Liver (tissue), 3 donors: ENCODE results near the gene COG2.

ENCODE experiments used
- ATF3 ChIP-seq: IDR thresholded peaks from 2 replicates; pipeline ENCODE4 v1.6.1; 2016; ENCODE audit warnings: antibody characterized with exemption
- CTCF ChIP-seq: fragments of 150-350 bp; IDR thresholded peaks from 2 replicates; pipeline ENCODE4 v1.5.1; 2017; ENCODE audit warnings: improper control_type of control experiment, low read depth, low read length; ENCODE audit not compliant: missing input control
- HNF4G ChIP-seq: IDR thresholded peaks from 2 replicates; pipeline ENCODE4 v1.6.1; 2016; ENCODE audit warnings: antibody characterized with exemption
- MAX ChIP-seq: IDR thresholded peaks from 2 replicates; pipeline ENCODE4 v1.6.1; 2016; ENCODE audit warnings: antibody characterized with exemption
- RAD21 ChIP-seq, 2 donors: IDR thresholded peaks; 2 replicates each; pipeline ENCODE4 v1.6.1; 2016; ENCODE audit warnings: antibody characterized with exemption in 2 of 2, mild to moderate bottlenecking in 2 of 2
- REST ChIP-seq: IDR thresholded peaks from 2 replicates; pipeline ENCODE4 v1.6.1; 2016; ENCODE audit warnings: antibody characterized with exemption, mild to moderate bottlenecking
- SP1 ChIP-seq: IDR thresholded peaks from 2 replicates; pipeline ENCODE4 v1.6.1; 2018; ENCODE audit warnings: antibody characterized with exemption, mild to moderate bottlenecking
- TAF1 ChIP-seq: conservative IDR thresholded peaks from 2 replicates; pipeline ENCODE4 v1.6.1; 2016; ENCODE audit warnings: antibody characterized with exemption, mild to moderate bottlenecking
- YY1 ChIP-seq: IDR thresholded peaks from 2 replicates; pipeline ENCODE4 v1.6.1; 2016; ENCODE audit warnings: antibody characterized with exemption, mild to moderate bottlenecking
- donor health status: healthy.
- donor health status: healthy.

GRCh38 chr1:230677200-230677599 lies 34.9 kb downstream of the COG2 start:
- TF ChIP-seq HNF4G (no peak), TAF1 (no peak), MAX (no peak), CTCF (no peak), ATF3 (no peak), SP1 (no peak), REST (no peak), YY1 (no peak), RAD21 (IDR thresholded peaks at IDR 0.05) (no peak)
